Measurements from ENCODE around the gene MXD1.

DNA sequence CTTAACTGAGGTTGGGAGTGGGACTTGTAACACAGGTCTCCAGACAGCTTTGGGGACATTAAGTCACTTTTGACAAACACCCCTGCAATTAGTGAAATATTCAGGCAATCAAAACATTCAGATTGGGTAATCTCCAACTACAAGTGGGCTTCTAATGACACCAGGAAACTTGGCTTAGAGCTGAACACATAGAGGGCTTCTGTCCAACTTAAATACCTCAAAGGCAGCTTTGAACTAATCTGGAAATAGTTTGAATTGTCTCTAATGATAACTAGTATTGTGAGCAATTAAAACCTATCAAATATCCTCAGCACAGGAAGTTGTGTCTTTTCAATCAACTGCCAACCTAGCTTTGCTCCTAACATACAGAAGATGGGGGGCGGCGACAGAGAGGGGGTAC, 51.6 kb downstream of the MXD1 start:
- TF ChIP-seq, protein P1, sequence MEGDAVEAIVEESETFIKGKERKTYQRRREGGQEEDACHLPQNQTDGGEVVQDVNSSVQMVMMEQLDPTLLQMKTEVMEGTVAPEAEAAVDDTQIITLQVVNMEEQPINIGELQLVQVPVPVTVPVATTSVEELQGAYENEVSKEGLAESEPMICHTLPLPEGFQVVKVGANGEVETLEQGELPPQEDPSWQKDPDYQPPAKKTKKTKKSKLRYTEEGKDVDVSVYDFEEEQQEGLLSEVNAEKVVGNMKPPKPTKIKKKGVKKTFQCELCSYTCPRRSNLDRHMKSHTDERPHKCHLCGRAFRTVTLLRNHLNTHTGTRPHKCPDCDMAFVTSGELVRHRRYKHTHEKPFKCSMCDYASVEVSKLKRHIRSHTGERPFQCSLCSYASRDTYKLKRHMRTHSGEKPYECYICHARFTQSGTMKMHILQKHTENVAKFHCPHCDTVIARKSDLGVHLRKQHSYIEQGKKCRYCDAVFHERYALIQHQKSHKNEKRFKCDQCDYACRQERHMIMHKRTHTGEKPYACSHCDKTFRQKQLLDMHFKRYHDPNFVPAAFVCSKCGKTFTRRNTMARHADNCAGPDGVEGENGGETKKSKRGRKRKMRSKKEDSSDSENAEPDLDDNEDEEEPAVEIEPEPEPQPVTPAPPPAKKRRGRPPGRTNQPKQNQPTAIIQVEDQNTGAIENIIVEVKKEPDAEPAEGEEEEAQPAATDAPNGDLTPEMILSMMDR (IDR thresholded peaks at IDR 0.05; ENCODE audit: poor library complexity), result no peak
- TF ChIP-seq EZH2 (IDR thresholded peaks at IDR 0.05; ENCODE audit: borderline replicate concordance) (no peak), EZH2phosphoT487 (IDR thresholded peaks at IDR 0.05; ENCODE audit: low read depth, severe bottlenecking, unreplicated experiment) (no peak)

All from hepatocyte (in vitro differentiated cells).